Stimulated activated CD8-positive, alpha-beta memory T cell treated with anti-CD3 and anti-CD28 coated beads, Interleukin-2, amount 100 ng/mL, for 1 hour (primary cell): ENCODE results near the gene GJD2.

ENCODE experiments used
- DNase-seq, 2 donors: peaks; one replicate each; pipeline ENCODE4 v3.0.0-alpha.2; 2020; ENCODE audit warnings: low read depth in 2 of 2

Gene GJD2

GRCh38 chr15:34724481-34724880 lies 30.3 kb downstream of the GJD2 start:
- DNase-seq: no peak

DNA sequence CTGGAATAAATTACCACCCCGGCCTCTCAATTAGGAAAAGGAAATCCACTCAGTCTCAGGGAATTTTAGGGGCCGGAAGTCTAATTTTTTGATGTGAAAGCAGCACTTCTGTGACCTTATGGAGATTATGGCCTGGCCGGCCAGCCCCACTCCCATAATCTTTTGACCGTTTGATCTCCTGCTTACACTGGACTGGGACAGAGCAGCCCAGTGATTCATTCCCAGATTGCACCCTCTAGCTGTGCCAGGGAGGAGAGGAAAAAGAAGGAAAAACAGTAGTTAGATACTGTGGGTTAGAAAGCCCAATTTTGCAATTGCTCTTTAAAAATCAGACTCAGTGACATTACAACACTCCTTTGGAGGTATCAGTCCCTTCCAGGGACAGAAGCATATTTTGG lies 32.4 kb downstream of the GJD2 start:
- no peak for DNase-seq

DNA sequence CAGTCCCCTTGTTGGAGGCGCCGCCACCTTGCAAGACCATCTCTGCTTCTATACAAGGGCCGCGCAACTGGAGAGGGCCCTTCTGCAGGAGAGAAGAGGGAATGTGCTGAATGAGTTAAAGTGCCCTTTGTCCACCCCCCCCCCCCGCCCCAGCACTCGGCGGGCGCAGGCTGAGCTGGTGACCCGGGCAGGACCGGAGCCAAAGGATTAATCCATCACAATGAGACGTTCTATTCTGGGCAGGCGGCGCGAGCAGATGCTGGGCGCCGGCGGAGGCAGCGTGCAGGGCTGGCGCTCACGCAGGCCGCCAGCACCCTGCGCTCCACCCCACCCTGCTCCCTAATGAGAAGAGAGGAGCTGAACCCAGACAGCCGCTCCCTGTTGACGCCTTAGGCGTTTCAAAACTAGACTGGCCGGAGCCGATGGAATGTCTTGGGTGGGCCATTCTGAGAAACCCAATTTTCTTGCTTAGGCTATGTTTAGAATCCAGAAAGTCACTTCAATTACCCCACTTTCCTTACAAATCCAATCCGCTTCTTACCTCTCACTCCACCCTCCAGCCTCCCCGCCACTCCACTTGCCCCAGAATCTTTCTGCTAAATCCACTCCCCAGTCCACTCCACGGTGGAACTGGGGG lies 32.9 kb downstream of the GJD2 start:
- DNase-seq: no peak

DNA sequence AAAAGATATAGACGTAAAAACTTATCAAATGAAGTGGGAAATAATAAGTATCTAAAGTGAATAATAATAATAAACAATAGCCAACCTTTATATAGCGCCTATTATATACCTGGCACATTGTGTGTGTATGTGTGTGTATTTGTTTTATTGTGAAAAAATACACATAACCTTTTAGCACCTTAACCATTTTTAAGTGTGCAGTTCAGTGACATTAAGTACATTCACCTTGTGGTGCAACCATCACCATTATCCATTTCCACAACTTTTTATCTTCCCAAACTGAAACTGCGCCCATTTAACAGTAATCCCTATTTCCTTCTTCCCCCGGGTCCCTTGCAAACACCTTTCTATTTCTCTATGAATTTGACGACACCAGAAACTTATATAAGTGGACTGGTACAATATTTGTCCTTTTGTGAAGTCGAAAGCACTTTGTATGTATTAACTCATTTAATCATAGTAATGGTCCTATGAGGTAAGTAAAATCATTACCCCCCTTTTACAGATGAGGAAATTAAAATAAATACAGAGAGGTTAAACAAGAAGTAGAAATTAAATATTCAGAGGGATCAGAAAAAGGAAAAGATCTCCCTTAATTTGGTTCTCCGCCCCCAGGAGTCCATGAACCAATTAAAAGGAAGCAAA lies 33.5 kb downstream of the GJD2 start:
- no peak for DNase-seq

GRCh38 chr15:34719695-34720094 lies 35.1 kb downstream of the GJD2 start:
- DNase-seq: no peak

DNA sequence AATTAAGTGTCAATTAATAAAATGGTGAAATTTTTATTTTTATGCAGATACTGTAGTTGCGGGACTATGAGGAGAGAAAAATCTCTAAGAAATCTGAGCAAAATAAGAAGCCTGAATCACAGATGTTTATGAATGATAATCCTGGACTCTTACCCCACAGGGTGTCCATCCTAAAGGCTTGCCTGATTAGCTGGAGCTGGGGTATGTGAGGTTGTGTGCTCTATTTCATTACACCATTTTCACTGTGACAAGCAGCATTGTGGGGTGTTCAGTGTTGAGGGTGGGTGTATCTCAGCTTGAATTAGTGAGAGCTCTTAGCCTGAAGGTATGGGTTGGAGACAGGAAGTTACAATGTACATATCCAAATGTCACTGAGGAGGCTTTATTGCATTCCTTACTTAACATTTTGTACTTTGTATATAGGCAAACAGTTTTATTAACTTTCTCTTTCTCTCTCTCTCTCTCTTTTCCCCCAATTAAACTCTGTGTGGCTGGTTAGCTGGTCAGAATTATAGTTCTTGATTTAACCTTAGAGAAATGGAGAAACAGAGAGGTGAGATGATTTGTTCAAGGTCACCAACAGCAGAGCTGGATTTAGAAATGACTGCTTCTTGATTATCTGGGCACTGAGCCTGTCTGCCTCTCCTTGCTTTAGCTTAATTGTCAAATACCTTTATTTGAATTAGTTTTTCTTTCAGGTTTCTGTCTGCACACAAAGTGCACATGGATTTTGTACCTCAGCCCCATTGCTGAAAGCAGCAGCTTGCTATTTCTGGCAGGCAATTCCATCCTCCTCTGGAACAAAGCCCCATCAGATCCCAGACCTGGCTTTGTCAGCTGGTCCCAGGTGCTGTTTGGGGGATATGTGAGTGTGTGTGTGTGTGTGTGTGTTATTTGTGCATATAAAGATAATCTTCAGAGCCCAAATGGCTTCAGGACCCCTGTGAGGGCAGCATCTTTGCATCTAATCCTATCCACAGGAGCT lies 35.8 kb downstream of the GJD2 start:
- no peak for DNase-seq

- no peak for DNase-seq
Observed at GRCh38 chr15:34717729-34718128, 37.1 kb downstream of the GJD2 start.

GRCh38 chr15:34716111-34716510 lies 38.7 kb downstream of the GJD2 start:
- no peak for DNase-seq

DNA sequence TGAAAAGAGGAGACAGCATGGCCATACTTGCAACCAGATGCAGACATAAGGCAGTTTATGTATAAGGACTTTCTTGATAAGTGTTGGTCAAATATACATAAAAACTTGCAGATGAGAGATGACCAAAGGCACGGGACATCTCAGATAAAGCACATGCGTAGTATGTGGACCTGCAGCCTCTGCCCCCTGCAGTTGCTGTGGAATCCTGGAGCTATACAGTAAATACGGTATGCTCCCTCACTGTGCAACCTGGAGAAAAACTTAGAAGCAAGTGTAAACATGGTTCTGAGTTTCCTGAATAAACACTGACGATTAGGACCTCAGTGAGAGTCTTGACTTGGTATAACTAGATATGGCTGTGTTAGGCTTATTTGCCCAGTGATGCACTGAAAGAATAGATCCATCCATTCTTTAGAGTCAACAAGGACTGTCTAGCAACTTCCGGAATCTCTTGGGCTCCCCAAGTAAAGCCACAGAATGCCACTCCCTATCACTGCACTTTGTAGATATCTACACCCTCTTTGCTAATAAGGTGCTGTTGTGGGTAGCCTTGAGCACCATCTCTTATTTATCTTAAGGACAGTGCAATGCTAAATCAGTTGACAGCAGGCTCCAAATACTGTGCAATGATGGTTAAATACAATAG lies 40.2 kb downstream of the GJD2 start:
- no peak for DNase-seq

GRCh38 chr15:34713635-34714034 lies 41.2 kb downstream of the GJD2 start:
- no peak for DNase-seq

GRCh38 chr15:34709866-34710265 lies 44.9 kb downstream of the GJD2 start:
- DNase-seq: no peak

DNA sequence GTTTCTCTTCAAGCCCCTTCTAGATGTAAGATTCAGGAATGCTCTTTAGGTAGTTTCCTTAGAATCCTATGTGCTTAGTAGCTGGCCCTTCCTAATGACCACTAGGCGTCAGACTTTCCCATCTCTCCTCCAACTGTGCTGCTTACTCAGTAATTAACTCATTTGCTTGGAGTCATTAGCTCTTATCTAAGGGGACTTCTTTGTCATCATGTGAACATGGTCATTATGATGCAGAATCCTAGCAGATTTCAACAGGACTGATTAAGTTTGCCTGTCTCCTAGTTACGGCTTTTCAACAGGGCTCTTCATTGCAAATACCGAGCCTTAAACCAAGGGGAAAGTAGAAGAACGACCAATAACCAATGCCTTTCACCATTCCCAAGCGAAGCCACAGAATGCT lies 46.4 kb downstream of the GJD2 start:
- DNase-seq: no peak

- DNase-seq: no peak
Observed at GRCh38 chr15:34701536-34701935, 53.3 kb downstream of the GJD2 start.
